Measurements from ENCODE around the gene TECTA.
"Not testable (repeated sequence)": the region's sequence is repeated elsewhere in the genome, so short reads cannot be mapped to it uniquely, and the experiment has no call there.

TECTA gene

DNA sequence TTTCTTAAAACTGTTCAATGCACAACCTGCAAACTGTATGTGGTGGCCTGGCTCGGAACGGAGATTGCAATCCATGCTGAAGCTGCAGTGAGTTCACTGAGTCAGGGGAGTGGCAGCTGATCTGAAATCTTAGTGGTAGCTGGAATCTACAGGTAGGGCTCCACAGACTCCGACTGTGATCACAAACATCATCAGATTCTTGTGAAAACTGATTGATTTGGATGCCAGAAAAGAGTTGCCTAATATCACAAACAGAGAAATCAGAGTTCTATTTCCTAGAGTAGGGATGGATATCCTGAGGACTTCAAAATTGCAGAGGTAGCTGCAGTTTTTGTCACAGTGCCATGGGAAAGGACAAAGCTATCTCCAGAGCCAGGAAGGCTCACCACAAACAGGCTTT, 134.0 kb downstream of the TECTA start:
- no peak for DNase-seq (ENCODE audit: low read depth in 2 of 2)

DNA sequence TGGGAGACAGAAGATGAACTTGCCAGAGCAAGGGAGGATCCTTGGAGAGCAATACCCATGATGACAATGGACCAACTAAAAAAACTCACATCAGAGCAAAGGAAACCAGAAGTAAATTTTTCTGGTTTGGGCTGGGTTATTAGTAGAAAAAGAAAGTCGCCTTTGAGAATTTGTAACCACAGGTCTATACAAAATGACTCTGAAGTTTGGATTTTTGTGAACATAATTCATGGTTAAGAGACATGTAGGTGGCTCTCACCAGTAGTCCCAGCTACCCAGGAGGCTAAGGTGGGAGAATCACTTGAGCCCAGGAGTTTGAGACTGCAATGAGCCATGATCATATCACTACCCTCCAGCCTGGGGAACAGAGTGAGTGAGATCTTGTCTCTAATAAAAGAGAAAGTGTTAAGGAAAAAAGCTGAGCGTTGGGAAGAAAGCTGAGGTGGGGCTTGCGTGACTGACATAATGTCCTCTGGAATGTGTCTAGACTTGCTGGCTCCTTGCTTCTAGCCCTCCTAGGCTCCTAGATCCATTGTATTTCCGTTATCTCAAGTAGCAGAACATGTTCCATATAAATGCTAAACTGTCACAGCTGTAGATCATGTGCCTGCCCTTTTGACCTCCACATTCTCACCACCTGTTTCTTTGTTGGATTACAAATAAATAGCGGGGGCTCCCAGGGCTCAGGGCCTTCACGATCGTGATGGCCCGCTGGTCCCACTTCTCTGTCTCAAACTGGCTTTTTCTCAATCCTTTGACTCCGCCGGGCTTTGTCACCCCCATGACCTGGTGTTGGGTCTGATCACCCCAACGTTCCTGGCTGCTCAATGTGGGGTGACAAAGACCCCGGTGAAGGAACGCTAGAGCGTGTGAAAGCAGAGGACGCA, 135.3 kb downstream of the TECTA start:
- no peak for DNase-seq (ENCODE audit: low read depth in 2 of 2)

GRCh38 chr11:121237247-121237646, 136.2 kb downstream of the TECTA start:
- DNase-seq (ENCODE audit: low read depth in 2 of 2): not testable (repeated sequence)

- DNase-seq (ENCODE audit: low read depth in 2 of 2): no peak
These were observed 136.9 kb downstream of the TECTA start for GRCh38 chr11:121237686-121238658.

- DNase-seq (ENCODE audit: low read depth in 2 of 2): no peak
These were observed 137.9 kb downstream of the TECTA start for GRCh38 chr11:121238956-121239355.

DNA sequence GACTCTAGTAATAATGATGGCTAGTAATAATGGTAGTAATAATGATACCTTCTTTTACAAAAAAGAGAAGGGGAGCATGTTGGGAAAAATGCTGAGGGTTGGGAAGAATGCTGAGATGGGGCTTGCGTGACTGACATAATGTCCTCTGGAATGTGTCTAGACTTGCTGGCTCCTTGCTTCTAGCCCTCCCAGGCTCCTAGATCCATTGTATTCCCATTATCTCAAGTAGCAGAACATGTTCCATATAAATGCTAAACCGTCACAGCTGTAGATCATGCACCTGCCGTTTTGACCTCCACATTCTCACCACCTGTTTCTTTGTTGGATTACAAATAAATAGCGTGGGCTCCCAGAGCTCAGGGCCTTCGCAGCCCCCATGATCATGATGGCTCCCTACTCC, 139.0 kb downstream of the TECTA start:
- DNase-seq (ENCODE audit: low read depth in 2 of 2): not testable (repeated sequence)

DNA sequence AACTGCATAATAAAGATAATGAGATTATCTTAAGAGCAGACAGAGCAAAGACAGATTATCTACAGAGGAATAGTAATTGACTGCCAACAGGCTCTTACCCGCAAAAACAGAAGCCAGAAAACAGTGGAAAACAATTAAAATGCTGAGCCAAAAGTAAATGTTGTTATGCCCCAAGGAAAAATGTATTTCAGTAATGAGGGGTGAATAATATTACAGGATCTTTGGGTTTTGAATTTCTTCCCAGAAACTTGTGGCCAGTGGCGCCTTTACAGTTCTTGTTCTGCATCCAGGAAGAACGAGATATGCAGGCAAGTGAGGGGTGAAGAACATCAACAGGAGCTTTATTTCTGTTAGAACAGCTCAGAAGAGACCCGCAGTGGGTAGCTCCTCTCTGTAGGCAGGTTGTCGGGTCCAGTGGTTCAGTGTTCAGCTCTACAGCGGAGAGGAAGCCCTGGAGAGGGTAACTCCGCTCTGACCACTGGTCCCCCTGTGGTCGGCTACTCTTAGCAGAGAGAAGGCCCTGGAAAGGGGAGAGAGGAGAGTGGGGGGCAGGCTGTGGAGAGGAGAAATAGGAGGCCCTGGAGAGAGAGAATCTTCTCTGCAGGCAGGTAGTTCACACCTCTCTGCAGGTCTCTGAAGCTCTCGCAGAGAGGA, 139.7 kb downstream of the TECTA start:
- no peak for DNase-seq (ENCODE audit: low read depth in 2 of 2)

Data from activated CD4-positive, alpha-beta T cell treated with anti-CD3 and anti-CD28 coated beads for 24 hours (primary cell).